Measurements from ENCODE around the gene MINDY2.

DNA sequence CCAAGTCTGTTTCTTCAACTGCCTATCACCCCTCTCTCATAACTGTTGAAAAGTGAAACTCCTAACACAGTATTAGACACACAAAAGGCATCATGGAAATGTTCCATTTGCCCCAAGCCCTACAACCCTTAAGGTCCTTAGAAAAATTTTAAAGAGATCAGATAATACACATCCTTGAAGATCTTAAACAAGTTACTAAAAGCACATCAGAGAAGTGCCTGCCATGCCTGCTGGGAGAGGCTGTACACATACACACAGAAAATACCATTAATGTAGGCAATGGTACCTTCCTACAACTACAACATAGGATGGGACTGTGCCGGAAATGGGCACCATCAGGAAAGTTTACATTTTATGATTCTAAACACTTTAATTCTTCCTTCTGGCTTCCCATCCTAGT is 24.9 kb upstream of the MINDY2 start:
- TF ChIP-seq, protein P1, sequence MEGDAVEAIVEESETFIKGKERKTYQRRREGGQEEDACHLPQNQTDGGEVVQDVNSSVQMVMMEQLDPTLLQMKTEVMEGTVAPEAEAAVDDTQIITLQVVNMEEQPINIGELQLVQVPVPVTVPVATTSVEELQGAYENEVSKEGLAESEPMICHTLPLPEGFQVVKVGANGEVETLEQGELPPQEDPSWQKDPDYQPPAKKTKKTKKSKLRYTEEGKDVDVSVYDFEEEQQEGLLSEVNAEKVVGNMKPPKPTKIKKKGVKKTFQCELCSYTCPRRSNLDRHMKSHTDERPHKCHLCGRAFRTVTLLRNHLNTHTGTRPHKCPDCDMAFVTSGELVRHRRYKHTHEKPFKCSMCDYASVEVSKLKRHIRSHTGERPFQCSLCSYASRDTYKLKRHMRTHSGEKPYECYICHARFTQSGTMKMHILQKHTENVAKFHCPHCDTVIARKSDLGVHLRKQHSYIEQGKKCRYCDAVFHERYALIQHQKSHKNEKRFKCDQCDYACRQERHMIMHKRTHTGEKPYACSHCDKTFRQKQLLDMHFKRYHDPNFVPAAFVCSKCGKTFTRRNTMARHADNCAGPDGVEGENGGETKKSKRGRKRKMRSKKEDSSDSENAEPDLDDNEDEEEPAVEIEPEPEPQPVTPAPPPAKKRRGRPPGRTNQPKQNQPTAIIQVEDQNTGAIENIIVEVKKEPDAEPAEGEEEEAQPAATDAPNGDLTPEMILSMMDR (IDR thresholded peaks at IDR 0.05): no peak
- no peak for TF ChIP-seq POLR2A (IDR thresholded peaks at IDR 0.05)
